Esophagus (tissue), 2 donors: Measurements from ENCODE around the gene VPS8. TPM values are rescaled to one million over a fixed set of nuclear protein-coding genes. Genes with fewer than 3 reads are reported as not detected.

Source experiments
- H3K27ac ChIP-seq, 2 donors: one replicate each; pipeline ENCODE4 v1.5.1; 2013; ENCODE audit warnings: low read depth in 2 of 2, mild to moderate bottlenecking in 2 of 2, inconsistent platforms in 1 of 2, low read length in 1 of 2, moderate library complexity in 1 of 2
- H3K27me3 ChIP-seq, 2 donors: one replicate each; pipeline ENCODE4 v1.6.1; 2013; ENCODE audit warnings: low read length in 2 of 2, control low read depth in 1 of 2, mild to moderate bottlenecking in 1 of 2; ENCODE audit not compliant: insufficient read depth in 2 of 2, control insufficient read depth in 1 of 2
- H3K36me3 ChIP-seq, 2 donors: one replicate each; pipeline ENCODE4 v1.6.1; 2013; ENCODE audit warnings: low read length in 1 of 2; ENCODE audit not compliant: control insufficient read depth in 2 of 2, insufficient read depth in 2 of 2
- H3K4me1 ChIP-seq, 2 donors: one replicate each; pipeline ENCODE4 v1.6.1; 2013; ENCODE audit warnings: low read length in 1 of 2; ENCODE audit not compliant: control insufficient read depth in 2 of 2, insufficient read depth in 2 of 2
- H3K4me3 ChIP-seq, 2 donors: one replicate each; pipeline ENCODE4 v1.5.1; 2013; ENCODE audit warnings: low read length in 2 of 2, mild to moderate bottlenecking in 2 of 2, low read depth in 1 of 2, moderate library complexity in 1 of 2
- H3K9me3 ChIP-seq, 2 donors: one replicate each; pipeline ENCODE4 v1.6.1; 2013; ENCODE audit warnings: mild to moderate bottlenecking in 2 of 2, low read depth in 1 of 2, low read length in 1 of 2, moderate library complexity in 1 of 2; ENCODE audit not compliant: control insufficient read depth in 2 of 2, insufficient read depth in 1 of 2
- WGBS, 2 donors: extraction: QIAGEN DNeasy Blood & Tissue Kit; methylation state at CpG; one replicate each; pipeline ENCODE4 v1.1.7; 2013; 5-methylcytosine and 5-hydroxymethylcytosine counted together
- polyA plus RNA-seq, 2 donors: library from polyadenylated mRNA; stranded (reverse); fragments of 200-250 nt; gene quantifications; one replicate each; pipeline ENCODE4 v1.2.3, GENCODE V29; 2013
- donor health status: healthy with polysubstance abuse.
- donor health status: Bipolar disorder and iron deficiency.

The VPS8 gene
- polyA plus RNA-seq, 2 donors = 9.5 to 10.4 TPM

DNA sequence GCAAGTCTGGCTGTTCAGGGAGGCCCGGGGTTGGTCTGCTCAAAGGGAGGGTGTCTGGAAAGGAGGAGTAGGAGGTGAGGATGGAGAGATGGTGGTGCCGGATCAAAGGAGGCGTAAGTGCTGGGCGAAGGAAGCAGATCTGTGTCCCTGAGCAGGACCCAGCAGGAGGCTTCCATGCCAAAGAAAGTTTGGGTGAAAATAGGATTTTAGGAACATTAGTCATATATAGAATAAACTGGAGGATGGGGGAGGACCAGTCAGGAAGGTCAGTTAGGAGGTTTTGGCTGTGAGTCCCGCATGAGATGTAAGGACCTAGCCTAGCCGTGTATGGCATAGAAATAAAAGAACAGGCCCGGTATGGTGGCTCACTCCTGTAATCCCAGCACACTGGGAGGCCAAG is 28.6 kb upstream of the VPS8 start:
- WGBS, 2 donors = 93% methylated on average over 7 of the region's 7 CpGs
- H3K9me3 ChIP-seq = no peaks in the 10 kb centered on the region

DNA sequence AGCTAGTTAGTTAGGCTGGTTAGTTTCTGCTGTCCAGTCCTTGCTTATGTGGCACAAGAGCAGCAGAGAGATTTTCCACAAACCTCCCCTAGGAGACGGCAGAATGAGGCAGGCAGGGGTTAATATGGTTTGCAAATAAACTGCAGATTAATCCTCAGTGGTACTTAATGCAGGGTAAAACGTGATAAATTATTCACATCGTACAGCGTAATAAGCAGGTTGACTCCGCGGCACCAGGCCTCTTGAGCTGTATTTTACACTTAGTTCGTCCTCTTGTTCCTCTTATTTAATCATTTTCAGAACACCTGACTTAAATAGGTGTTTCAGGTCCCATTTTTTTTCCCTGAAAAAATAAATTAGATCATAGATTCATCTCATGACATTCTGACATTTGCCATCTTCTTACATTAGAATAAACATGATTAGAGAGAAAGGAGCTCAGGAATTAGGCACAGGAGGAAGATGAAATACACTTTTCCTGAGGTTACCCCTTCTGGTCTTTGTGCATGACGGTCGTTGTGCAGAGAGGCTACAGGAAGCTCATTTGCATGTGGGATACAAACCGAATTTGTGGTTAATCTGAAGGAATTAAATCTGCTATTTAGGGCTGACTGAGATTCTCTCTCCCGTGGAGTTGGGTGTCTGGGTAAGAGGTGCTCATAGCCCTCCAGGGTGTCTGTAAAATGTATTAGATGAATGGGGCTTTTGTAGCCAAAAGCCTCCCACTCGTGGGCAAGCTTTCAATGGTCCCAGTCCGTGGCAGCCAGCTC is 27.1 kb upstream of the VPS8 start:
- WGBS, 2 donors = 54 to 67% methylated on average over 13 of the region's 13 CpGs
- H3K9me3 ChIP-seq = no peaks in the 10 kb centered on the region
- H3K27ac ChIP-seq = no peak overlapping the region
- peaks cover 0 to 3% of the 10 kb centered on the region in 2 donors for H3K4me1 ChIP-seq
- H3K36me3 ChIP-seq = no peaks in the 10 kb centered on the region
- no peaks in the 10 kb centered on the region for H3K27me3 ChIP-seq
- H3K4me3 ChIP-seq = no peak overlapping the region

More for the DNA sequence above, 28.6 kb upstream of the VPS8 start:
- Histone ChIP-seq H3K27ac (no peak overlapping the region), H3K36me3 (no peaks in the 10 kb centered on the region), H3K27me3 (no peaks in the 10 kb centered on the region), H3K4me1 (peaks cover 0 to 3% of the 10 kb centered on the region in 2 donors), H3K4me3 (no peak overlapping the region)

DNA sequence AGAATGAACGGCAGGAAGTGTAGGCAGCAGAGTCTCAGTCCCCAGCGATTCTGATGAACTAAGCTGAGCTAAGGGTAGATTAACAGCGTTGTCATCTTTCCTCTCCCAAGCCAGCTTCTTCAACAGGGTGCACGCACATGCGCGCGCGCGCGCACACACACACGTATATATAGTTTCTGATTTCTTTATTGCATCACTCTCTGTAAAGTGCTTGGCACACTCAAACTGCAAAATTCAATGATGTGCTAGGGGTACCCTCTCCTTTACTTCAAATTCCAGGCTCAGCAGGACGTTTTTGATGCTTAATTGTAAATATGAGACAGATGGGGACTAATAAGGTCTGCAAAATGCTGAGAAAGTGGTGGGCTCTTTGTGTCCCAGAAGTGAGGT is 26.1 kb upstream of the VPS8 start:
- H3K4me1 ChIP-seq = peaks cover 0 to 2% of the 10 kb centered on the region in 2 donors
- no peak overlapping the region for H3K4me3 ChIP-seq
- H3K27ac ChIP-seq = no peak overlapping the region
- no peaks in the 10 kb centered on the region for H3K36me3 ChIP-seq
- WGBS, 2 donors = 80 to 81% methylated on average over 12 of the region's 12 CpGs
- H3K27me3 ChIP-seq = no peaks in the 10 kb centered on the region
- no peaks in the 10 kb centered on the region for H3K9me3 ChIP-seq

DNA sequence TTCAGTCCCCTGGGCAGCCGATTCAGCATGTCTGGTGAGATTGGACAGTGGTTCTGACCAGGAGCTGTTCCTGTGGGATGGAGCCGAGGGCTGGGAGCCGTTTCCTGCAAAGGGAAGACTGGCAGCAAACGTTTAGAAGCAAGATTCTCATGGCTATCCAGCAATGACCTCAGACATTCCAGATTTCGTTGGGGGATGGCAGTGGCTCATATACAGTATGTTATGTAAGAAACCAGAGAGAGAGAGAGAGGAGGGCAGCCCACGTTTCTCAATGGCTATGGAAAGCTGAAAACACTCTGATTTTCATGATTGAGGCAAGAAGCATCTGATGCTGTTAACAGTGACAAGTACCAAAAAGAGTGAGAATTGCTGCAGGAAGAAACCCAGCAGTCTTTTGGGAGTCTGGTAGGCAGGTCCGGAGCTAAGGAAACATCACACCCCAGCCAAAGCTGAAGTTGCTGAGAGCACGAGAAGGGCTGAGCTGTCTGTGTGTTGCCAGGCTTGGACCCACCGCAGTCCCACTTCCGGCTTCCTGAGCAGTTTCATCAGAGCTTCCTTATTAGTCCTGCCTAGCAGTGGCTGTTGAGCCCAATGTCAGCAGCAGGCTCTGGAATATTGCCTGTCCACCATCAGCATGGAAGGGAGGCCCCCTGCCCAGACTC is 25.6 kb upstream of the VPS8 start:
- WGBS, 2 donors = 30 to 39% methylated on average over 10 of the region's 10 CpGs
- Histone ChIP-seq H3K36me3 (no peaks in the 10 kb centered on the region), H3K27ac (peak overlapping the region; percentile 27 to 28), H3K9me3 (no peaks in the 10 kb centered on the region), H3K27me3 (no peaks in the 10 kb centered on the region), H3K4me3 (no peak overlapping the region), H3K4me1 (no peaks in the 10 kb centered on the region)

DNA sequence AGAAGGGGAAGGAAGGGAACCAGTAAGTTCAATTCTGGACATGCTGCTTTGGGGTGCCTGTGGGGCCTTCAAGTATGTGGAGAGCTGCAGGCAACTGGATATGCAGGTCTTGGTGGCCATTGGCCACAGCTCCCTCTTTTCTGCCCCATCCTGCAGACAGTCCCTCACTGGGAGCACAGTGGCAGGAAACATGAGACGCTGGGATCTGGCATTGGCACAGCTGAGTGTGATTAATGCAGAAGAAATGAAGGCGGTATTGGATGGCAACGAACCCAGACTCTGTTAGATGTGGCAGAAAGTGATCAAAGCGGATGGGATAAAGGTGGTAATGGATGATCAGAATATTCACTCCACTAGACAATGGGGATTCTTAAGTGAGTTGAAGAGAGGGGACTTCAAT is 23.2 kb upstream of the VPS8 start:
- WGBS, 2 donors = 43 to 54% methylated on average over 4 of the region's 4 CpGs
- Histone ChIP-seq H3K4me3 (no peak overlapping the region), H3K36me3 (no peaks in the 10 kb centered on the region), H3K27ac (no peak overlapping the region), H3K9me3 (no peaks in the 10 kb centered on the region), H3K27me3 (no peaks in the 10 kb centered on the region), H3K4me1 (no peaks in the 10 kb centered on the region)

DNA sequence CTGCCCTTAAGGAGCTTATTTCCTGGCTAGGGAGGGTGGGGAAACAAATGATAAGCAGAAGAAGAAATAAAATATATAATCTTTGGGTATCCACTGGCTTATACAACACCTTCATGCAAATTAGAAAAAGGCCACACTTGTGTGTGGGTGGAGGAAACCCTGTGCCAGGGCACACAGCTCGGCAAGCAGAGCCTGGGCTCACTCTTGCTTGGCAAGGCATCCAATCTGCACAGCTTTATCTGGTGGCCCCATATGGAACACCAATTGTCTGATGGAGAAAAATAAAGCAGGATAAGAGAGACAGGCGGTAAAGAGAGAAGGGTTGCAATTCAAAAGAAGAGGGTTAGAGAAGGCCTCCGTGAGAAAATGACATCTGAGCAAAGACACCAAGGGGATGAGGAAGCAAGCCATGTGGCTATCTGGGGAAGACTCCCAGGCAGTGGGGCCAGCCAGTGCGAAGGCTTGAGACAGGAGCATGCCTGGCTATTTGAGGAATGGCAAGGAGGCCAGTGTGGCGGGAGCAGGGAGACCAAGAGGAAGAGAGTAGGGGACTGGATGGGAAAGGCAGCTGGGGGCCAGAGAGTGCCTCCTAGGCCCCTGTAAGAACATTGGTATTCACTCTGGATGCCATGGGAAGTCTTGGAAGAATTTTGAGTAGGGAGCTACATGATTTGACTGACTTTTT is 22.5 kb upstream of the VPS8 start:
- H3K4me1 ChIP-seq = no peaks in the 10 kb centered on the region
- 75 to 79% methylated on average over 5 of the region's 5 CpGs for WGBS, 2 donors
- H3K27ac ChIP-seq = no peak overlapping the region
- H3K4me3 ChIP-seq = no peak overlapping the region
- no peaks in the 10 kb centered on the region for H3K9me3 ChIP-seq
- H3K27me3 ChIP-seq = no peaks in the 10 kb centered on the region
- H3K36me3 ChIP-seq = no peaks in the 10 kb centered on the region

DNA sequence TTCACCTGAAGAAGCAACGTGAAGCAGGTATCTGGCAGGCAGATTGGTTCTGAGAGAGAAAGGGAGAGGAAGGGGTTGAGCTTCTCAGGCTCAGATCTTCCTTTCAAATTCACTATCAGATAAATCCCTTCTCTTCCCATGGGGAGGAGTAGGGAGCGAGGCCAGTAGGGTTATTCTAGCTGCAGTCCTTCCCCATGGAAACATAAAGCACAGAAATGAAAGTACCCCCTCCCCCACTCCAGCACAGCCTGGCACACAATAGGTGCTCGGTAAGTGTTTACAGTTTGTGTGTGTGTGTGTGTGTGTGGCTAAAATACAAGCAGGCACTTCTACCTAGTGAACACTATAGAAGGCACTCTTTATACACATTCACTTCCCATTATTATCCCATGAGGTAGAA is 20.8 kb upstream of the VPS8 start:
- no peaks in the 10 kb centered on the region for H3K36me3 ChIP-seq
- 47 to 51% methylated on average over 3 of the region's 3 CpGs for WGBS, 2 donors
- no peak overlapping the region for H3K27ac ChIP-seq
- H3K4me3 ChIP-seq = no peak overlapping the region
- H3K9me3 ChIP-seq = no peaks in the 10 kb centered on the region
- no peaks in the 10 kb centered on the region for H3K4me1 ChIP-seq
- H3K27me3 ChIP-seq = no peaks in the 10 kb centered on the region

DNA sequence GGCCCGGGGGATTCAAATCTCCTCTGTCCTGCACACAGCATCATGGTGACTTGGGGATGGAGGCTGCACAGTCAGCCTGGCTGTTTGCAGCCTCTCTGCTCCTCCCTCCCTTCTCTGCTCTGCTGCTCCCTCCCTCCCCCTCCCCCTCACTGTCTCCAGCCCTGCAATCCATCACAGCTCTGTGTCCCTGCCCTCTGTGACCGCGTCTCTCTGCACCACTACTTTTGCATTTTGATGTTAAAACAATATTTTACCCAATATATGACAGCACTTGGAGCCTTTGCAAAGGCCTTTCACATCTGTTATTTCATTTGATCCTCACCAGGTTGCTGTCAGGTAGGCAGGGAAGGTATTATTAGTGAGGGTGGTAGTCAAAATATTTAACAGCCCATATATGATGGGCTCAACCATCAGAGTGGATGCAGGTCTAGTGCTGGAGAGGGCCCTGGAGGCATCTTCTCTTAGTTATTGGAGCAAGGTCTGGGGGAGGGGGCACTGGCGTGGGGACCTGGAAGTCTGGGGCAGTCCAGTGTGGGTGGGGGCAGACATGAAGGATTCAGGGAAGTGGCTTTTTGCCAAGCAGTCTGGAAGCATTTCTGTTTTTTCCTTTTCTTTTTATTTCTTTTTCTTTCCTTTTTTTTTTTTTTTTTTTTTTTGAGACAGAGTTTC is 16.3 kb upstream of the VPS8 start:
- Histone ChIP-seq H3K27me3 (no peaks in the 10 kb centered on the region), H3K9me3 (no peaks in the 10 kb centered on the region), H3K4me1 (no peaks in the 10 kb centered on the region), H3K36me3 (no peaks in the 10 kb centered on the region), H3K27ac (no peak overlapping the region), H3K4me3 (no peak overlapping the region)
- 70 to 74% methylated on average over 4 of the region's 4 CpGs for WGBS, 2 donors

DNA sequence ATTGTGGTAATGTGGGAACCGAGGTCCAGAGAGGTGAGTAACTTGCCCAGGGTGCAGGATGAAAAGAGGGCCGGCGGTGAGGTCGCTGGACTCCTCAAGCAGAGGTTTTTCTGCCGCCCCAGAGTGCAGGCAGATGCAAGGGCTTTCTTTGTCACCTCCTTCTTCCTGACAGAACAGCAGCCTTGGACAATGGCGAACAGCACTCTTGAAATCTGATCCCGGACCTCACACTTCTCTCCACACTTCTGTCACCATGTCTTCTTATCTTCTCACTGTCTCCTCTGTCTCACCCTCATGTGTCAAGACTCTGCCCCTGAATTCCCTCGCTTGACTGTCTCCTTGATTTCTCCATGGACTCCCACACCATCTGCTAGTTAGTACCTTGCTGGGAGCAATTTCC is 15.4 kb upstream of the VPS8 start:
- Histone ChIP-seq H3K4me1 (no peaks in the 10 kb centered on the region), H3K4me3 (no peak overlapping the region), H3K36me3 (no peaks in the 10 kb centered on the region), H3K27me3 (no peaks in the 10 kb centered on the region), H3K9me3 (no peaks in the 10 kb centered on the region), H3K27ac (no peak overlapping the region)
- WGBS, 2 donors = 69 to 73% methylated on average over 8 of the region's 8 CpGs
